ENCODE data around the gene NEFH.

Gene NEFH

DNA sequence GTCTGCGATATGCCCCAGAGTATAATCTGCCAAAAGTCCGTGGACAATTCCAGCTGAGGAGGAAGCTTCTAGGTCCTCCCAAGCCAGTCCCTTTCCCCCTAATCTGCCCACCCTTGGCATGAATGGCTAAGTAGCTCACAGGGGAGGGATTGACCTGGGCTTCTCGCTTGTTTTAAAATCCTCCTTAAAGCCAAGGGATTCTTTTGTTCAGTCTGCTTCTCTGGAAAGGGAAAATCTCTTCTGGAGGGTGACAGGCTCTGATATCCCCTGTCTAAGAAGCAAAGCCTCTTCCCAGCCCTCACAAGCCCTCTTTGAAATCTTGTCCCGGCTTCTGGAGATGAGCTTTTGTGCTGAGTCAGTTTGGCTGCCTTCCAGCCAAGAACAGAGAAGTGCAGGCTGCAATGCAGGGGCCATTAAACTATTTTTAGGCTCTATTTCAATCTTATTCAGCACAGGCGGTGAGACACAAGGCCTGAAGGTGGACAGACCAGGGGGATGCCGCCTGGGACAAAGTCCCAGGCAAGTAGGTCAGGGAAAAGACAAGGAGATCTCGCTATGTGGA is 23.9 kb downstream of the NEFH start:
- no peak for DNase-seq

DNA sequence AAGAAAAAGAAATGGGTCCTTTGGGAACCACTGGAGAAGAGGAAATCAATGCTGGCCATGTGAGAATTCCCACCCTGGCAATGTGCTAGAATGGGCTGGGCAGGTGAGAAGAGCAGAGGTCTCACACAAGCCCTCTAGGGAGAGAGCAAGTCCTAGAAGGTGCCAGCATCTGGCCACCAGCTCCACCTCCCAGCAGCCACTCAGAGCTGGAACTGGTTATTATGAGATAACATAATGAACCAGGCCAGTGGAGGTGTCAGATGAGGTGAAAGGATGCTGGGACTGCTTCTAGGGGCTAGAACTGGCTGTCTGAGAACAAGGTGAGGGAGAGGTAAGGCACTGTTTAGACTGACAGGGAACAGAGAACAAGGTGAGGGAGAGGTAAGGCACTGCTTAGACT is 29.3 kb downstream of the NEFH start:
- DNase-seq: no peak

DNA sequence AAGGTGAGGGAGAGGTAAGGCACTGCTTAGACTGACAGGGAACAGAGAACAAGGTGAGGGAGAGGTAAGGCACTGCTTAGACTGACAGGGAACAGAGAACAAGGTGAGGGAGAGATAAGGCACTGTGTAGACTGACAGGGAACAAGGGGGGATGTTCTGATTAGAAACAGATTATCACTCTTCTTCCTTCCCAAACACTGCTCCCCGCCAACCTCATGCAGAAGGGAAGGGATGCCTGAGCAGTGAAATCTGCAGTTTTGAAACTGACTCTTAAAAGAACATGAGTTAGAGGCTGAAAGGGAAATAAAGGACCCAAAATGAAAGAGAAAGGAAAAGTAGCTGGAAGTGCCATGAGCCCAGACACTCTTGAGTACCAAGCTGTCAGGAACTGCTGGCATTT is 29.8 kb downstream of the NEFH start:
- no peak for DNase-seq

DNA sequence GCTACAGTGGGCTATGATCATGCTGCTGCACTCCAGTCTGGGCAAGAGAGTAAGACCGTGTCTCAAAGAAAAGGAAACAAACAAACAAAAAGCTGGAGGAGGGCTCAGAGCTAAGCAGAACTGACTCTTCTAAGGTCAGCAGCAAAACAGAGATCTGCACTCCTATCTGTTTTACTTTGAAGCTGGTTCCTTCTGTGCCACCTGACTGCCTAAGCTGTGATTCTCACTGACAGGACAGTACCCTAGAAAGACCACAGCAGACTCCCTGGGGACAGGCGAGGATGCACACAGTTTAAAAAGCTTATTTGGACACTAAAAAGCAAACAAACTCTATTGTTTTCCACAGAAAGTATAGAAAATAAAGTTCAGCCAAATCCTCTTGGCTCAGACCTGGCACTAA is 30.5 kb downstream of the NEFH start:
- no peak for DNase-seq

DNA sequence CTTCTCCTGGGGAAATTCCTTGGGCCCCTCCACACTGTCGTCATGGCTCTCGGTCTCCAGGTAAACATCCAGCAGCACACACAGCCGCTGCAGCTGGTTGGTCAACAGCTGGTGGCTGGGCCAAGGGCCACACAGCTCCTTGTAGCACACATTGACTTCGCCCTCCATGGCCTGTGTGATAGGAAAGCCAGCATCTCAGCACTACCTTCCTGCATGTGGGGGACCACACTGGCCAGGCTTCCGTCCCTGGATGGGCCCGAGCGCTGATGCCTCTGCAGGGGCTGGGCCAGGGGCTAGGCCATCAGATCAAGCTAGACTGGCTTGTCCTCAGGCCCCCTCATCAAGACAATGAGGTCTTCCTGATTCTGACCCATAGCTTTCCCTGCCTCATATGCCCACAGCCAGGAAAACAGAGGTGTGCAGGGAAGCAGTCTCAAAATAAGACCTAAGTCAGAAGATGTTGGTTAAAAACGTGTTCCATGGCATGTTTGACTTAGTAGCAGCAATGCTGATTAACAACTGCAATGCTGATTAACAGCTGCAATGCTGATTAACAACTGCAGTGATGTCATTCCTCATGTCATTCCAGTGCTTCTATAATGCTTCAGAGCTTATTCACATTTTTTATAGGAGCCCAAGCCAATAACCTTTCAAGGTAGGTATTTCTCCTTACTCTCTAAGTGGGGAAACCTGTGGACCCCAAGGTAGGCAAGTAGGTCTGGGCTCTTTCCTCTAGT is 31.3 kb downstream of the NEFH start:
- no peak for DNase-seq

DNA sequence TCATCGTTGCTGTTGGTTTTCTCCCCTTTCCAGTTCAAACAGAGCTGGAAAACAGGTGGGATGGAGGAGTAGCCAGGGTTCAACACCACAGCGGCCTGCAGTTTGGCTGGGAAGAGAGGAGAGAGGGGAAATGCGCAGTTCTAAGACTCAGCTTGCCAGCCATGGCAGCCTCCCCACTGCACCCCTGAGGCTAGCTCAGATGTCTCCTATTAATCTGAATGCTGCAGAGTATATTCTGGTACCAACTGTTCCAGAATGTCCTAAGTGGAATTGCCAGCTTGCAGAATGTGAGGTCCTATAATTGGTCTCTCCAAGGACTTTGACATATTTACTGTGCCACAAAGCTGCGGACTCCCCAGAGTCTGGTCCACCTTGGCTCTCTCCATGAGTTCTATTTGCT is 32.0 kb downstream of the NEFH start:
- no peak for DNase-seq

DNA sequence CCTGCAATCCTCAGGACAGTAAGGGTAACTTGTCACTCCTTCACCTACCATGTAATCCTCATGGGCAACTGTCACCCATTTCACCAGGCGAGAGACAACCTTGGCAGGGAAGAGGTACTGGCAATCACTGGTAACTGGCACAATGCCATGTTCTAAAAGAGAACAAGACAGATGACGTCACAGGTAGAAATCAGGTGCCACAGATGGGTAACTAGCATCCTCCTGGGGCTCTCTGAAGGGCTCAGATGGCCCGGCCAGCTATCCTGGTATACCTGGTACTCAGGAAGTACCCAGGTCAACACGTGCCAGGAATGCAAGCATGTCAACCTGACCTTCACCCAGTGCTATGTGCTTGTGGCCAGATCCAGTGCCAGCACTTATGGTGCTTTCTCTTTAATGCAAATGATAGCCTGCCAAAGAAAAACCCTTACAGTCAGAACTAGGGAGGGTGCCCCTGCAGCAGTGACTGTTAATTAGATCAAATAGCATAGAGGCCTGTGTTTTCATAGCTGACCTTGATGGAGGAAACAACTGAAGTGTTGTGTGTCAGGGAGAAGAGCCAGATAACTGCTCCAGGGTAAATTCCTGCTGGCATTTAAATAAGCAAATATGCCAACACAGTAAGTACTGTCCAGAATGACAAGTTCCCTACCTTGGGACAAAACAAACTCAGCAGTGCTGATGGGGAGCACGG is 37.3 kb downstream of the NEFH start:
- DNase-seq: no peak

DNA sequence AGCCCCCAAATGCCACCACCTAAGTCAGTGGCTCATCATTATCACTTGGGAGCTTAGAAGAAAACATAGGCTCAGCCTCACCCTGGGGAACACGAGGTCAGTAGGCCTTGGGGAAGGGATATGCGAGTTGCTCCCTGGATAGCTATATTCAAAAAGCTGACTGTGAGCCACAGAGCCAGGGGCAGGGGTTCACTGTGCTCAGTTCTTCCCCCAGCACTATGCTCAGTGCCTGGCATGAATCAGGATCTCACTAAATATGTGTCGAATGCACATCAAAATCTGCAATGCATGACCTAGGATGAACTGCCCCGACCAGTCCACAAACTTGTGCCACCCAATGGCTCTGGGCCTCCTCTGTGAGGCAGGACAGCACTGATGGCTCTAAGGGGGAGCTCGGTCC is 38.4 kb downstream of the NEFH start:
- no peak for DNase-seq

DNA sequence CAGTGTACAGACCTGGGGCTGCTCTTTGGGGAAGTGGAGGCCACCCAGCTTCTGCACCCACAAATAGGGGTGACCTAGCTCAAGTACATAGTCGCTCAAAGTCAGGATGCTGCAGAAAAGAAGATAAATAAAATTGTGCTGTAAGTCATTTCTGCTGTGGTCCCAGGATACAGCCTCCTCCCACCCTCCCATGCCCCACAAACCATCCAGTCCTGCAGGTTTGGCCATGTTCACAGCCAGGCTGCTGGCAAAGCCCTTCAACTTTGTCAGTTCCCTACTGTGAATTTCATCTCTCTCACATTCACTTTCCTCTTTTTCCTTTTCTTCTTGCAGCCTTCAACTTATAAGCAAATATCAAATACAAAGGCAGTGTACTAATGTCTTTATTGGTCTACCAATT is 40.0 kb downstream of the NEFH start:
- no peak for DNase-seq

DNA sequence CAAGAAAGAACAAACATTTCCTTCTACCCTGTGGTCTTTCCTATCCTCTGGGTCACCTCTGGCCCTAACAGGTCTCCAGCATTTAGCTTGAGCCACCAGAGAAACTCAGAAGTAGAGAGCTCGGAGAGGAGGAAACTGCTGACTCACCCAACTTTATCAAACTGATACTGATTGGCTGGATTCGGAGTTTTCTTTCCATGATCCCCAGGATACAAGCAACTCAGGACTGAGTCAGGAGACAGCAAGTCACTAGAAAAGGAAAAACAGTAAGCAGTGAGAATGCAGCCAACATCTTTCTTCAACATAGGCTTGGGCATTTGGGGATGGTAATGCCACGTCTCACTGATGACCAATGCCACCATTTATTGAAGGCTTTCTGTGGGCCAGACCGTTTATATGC is 40.8 kb downstream of the NEFH start:
- DNase-seq: no peak

DNA sequence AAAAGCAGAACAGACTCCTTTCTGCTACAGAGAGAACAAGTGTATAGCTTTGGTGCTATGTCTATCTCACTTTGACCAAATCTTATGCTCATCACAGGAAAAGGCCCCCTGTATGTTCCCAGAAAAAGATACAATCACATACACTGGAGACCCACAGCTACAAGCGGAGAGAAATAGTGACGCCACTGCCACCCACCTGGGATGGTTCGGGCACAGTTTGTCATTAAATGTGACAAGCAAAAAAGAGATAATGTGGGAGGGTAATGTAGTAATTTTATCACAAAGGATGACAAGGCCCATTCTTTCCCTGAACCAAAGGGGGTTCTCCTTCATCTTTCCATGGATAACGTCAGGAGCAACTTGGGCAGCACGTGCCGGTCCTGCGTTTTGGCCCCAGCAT is 41.5 kb downstream of the NEFH start:
- DNase-seq: no peak

DNA sequence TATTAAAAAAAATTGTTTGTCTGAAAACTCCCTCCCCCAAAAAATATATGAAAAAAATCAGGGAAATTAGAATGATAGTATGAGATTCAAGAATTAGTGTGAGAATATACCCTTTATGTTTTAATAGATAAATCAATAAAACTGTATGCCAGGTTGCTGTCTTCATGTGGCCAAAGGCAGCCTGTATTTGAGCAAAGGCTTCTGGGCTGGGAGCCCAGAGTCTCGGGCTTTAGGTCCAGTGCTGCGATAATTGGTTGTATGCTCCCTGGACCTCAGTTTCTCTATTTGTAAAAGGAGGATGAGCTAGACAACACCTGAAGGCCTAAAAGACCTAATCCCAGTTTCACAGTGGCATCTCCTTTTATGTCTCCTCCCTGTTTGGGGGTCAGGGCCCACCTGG is 43.7 kb downstream of the NEFH start:
- no peak for DNase-seq

DNA sequence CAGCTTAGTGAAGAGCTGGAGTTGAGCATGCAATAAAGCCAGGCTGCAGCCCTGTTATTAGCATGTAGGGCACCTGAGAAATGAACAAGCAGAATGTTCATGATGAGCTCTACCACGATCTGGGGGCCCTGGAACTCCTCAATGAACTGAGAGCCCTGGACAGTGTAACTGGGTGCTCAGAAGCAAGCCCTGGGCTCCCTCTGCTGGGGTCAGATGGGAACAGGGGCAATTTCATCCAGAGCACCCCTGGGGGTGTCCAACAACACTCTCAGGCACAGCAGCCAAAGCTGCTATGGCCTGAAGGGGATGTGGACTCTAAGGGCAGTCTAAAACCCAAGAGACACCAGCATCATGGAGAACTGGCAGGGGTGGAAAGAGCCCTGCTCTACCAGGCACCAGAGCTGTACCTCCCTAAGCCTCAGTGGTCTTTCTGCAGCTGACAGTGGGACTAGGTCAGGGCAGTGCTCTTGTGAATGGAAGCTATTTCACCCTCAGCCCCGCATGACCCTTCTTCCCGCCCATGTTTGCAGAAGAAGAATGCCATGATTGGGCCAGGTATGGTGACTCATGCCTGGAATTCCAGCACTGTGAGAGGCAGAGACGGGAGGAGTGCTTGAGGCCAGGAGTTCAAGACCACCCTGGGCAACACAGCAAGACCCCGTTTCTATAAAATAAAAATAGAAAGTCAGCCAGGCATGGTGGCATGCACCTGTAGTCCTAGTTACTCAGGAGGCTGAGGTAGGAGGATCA is 44.6 kb downstream of the NEFH start:
- DNase-seq: peak; percentile 9

DNA sequence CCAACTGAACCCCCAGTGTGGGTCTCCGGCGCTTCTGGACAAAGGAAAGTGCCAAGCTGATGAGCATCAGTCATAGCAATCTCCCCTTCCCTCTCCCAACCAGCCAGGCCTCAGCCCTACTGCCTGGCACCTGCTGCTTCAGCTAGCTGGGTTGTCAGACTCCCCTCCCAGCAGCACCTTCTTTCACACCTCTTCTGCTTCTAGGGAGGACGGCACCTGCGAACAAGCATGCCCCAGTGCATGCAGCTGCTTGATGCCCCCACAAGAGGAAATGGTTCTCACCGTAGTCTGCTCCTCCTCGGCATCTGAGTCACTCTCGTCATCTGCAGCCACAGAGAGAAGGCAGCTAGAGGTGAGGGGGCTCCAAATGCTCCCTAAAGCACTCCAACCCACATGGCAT is 48.1 kb downstream of the NEFH start:
- no peak for DNase-seq

DNA sequence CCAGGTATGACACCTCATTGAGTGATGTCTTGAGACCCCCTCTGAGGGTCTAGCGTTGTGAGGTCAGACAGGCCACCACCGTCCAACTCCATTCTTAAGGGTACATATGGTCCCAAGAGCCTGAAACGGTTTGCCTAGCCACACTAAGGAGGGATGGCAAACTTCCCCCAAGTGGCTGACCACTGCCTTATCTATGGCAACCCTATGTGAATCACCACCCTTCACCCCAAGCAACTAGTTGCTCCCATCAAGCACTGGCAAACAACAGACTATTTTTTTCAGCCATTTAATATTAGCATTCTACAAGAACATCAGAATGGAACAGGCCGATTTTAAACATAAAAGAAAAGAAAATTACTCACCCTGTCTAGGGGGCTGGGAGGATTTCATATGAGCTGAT is 50.7 kb downstream of the NEFH start:
- DNase-seq: no peak

DNA sequence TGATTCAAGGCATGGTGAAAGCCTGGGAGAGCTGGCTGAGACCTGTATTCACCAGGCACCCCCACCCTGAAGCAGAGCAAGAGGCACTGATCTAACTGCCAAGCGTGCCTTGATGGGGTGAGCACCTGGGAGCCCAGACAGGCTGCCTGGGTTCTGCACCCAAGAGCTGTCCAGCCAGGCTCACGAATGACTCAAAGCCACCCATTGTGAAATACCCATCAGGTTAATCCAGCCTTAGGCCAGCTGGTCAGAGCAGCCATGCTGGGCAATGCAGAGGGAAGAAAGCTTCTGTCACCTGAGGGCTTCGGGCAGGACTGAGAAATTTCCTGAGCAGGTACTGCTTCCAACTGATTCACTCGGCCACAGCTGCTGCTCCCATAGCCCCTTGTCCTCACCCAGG is 51.4 kb downstream of the NEFH start:
- no peak for DNase-seq

DNA sequence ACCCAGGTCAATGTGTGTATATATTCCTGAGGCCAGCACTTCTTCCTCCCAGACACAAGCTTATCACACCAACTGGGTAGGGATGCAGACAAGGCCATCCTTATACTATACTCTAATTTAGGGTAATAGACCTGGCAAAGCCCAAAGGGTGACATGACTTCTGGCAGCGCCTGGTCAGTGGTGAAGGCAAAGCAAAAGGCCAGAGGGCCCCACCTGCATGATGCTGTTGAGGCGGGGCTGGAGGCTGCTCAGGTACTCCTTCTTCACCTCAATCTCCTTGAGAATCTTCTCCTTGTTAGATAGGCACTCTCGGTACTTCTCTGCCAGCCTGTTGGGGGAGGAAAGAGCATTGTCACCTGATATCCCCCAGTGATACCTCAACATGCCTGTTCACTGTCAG is 56.4 kb downstream of the NEFH start:
- no peak for DNase-seq

DNA sequence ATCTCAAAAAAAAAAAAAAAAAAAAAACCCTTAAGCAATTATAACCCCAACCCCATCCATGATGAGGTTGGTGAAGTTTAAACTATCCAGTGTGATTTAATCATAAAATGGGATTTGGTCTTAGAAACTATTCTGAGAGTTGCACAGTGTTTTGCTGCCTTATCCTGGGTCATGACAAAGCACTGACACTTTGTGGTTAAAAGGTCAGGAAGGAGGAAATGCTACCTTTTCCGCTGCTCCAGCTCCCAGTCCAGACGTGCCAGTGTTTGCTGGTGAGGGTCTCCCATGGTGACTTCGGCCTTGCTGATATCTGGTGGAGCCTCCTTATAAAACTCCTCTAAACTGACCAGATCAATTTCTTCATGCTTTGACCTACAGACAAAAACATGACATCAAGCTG is 59.1 kb downstream of the NEFH start:
- no peak for DNase-seq

Data from activated CD4-positive, alpha-beta T cell treated with anti-CD3 and anti-CD28 coated beads, Interleukin-10, Interleukin-2, amounts not matched to agents 100 ng/mL and 50 ng/mL, durations not matched to agents 16 hours and 8 hours (primary cell).